ENCODE results near the gene TCF15. TPM values are rescaled to one million over a fixed set of nuclear protein-coding genes. Genes with fewer than 3 reads are reported as not detected.
A peak's percentile ranks its signal among the peaks of the same experiment; 100 is the strongest.

Gene TCF15
- total and polyA plus RNA-seq, 2 of the 13 experiments (the other 11 are each of a cell fraction or from before 2014, with no cell fraction given) = not detected

DNA sequence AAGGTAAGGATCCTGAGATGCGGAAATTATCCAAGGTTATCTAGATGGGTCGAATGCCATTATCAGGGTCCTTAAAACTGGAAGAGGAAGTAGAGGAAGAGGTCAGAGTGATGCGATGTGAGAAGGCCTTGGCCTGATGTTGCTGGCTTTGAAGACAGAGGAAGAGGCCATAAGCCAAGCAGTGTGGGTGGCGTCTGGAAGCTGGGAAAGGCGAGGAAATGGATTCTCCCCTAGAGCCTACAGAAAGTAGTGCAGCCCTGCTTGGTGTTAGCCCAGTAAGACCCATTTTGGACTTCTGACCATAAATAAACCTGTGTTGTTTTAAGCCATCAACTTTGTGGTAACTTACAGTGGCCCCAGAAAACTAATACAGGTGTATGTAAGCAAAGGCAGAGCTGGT is 40.8 kb upstream of the TCF15 start:
- Histone ChIP-seq H3K4me2 (ENCODE audit: low read depth, low read length) (no peak overlapping the region; the same call in 1 of the 2 replicates), H3K27me3 (ENCODE audit: control insufficient read depth in 1 of 2, insufficient read depth in 2 of 2, low read length in 2 of 2) (peaks cover 0 to 9% of the 10 kb centered on the region in 2 experiments; a peak in 2 of 5 replicates), H3K9ac (ENCODE audit: insufficient read depth, low read depth, low read length) (no peak overlapping the region), H3K79me2 (ENCODE audit: insufficient read depth, low read length) (peaks cover 13% of the 10 kb centered on the region), H2AFZ (ENCODE audit: low read length) (no peak overlapping the region), H3K36me3 (replicated peaks in 1 of 2; ENCODE audit: control insufficient read depth in 1 of 2, insufficient read depth in 2 of 2, low read length in 2 of 2) (peaks cover 11 to 34% of the 10 kb centered on the region in 2 experiments), H3K4me3 (replicated peaks in 1 of 3; ENCODE audit: insufficient read depth in 1 of 3, low read depth in 2 of 3, low read length in 3 of 3) (no peak overlapping the region), H3K27ac (ENCODE audit: extremely low read length, insufficient read depth, low read length) (no peak overlapping the region), H3K4me1 (ENCODE audit: insufficient read depth, low read length) (peaks cover 53% of the 10 kb centered on the region), H4K20me1 (ENCODE audit: insufficient read depth, low read length) (peaks cover 3% of the 10 kb centered on the region; the same call in 1 of the 2 replicates), H3K9me3 (ENCODE audit: low read length) (no peaks in the 10 kb centered on the region)
- BruUV-seq (replicated peaks) = no TSS peak
- 92% methylated on average over 5 of the region's 5 CpGs for WGBS (ENCODE audit: low lambda C conversion rate)
- in situ Hi-C loops (cut with HindIII; ENCODE audit: extremely low pct_ligation_motif_present, low pct_unique_long_range_greater_than_20kb) (no loop called here), intact Hi-C loops (cut with micrococcal nuclease; ENCODE audit: unreplicated experiment) (no loop called here)
- no peak for FAIRE-seq
- ChIA-PET CTCF (ENCODE audit: low intra/inter-chr PET ratio, low total read pairs) (no interaction called here), POLR2A (interaction anchor here (1.6 kb wide), 1 partner anchor 8 kb away, joined by 3 read pairs; no protein-coding TSS in a partner anchor)
- DNase-seq (ENCODE audit: low spot score) = no peak
- no peak for ATAC-seq
- TF ChIP-seq PCBP1 (IDR thresholded peaks at IDR 0.05; ENCODE audit: borderline replicate concordance, low read depth, low read length) (no peak), ZFX (CRISPR knock-in tag; IDR thresholded peaks at IDR 0.05; ENCODE audit: low read depth) (no peak), NCOA2 (CRISPR knock-in tag; IDR thresholded peaks at IDR 0.05) (no peak), EP300 (IDR thresholded peaks at IDR 0.05; ENCODE audit: low read depth in 2 of 2, low read length in 2 of 2) (no peak), EP300 (CRISPR knock-in tag; IDR thresholded peaks at IDR 0.05; ENCODE audit: borderline replicate concordance) (no peak), HHEX (CRISPR knock-in tag; IDR thresholded peaks at IDR 0.05) (no peak), BHLHE40 (IDR thresholded peaks at IDR 0.05; ENCODE audit: low read length) (0 out of 2 replicates have a peak, but pooled peaks have one; percentile 8), ZC3H4 (CRISPR knock-in tag; IDR thresholded peaks at IDR 0.05; ENCODE audit: borderline replicate concordance) (0 out of 2 replicates have a peak, but pooled peaks have one; percentile 86), POLR2AphosphoS5 (IDR thresholded peaks at IDR 0.05; ENCODE audit: low read depth, low read length) (no peak), RBFOX2 (IDR thresholded peaks at IDR 0.05; ENCODE audit: low read depth, low read length) (0 out of 2 replicates have a peak, but pooled peaks have one; percentile 9)
- TF ChIP-seq, protein P1, sequence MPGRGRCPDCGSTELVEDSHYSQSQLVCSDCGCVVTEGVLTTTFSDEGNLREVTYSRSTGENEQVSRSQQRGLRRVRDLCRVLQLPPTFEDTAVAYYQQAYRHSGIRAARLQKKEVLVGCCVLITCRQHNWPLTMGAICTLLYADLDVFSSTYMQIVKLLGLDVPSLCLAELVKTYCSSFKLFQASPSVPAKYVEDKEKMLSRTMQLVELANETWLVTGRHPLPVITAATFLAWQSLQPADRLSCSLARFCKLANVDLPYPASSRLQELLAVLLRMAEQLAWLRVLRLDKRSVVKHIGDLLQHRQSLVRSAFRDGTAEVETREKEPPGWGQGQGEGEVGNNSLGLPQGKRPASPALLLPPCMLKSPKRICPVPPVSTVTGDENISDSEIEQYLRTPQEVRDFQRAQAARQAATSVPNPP (CRISPR knock-in tag; IDR thresholded peaks at IDR 0.05) = no peak
- TF ChIP-seq, protein P2, sequence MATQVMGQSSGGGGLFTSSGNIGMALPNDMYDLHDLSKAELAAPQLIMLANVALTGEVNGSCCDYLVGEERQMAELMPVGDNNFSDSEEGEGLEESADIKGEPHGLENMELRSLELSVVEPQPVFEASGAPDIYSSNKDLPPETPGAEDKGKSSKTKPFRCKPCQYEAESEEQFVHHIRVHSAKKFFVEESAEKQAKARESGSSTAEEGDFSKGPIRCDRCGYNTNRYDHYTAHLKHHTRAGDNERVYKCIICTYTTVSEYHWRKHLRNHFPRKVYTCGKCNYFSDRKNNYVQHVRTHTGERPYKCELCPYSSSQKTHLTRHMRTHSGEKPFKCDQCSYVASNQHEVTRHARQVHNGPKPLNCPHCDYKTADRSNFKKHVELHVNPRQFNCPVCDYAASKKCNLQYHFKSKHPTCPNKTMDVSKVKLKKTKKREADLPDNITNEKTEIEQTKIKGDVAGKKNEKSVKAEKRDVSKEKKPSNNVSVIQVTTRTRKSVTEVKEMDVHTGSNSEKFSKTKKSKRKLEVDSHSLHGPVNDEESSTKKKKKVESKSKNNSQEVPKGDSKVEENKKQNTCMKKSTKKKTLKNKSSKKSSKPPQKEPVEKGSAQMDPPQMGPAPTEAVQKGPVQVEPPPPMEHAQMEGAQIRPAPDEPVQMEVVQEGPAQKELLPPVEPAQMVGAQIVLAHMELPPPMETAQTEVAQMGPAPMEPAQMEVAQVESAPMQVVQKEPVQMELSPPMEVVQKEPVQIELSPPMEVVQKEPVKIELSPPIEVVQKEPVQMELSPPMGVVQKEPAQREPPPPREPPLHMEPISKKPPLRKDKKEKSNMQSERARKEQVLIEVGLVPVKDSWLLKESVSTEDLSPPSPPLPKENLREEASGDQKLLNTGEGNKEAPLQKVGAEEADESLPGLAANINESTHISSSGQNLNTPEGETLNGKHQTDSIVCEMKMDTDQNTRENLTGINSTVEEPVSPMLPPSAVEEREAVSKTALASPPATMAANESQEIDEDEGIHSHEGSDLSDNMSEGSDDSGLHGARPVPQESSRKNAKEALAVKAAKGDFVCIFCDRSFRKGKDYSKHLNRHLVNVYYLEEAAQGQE (IDR thresholded peaks at IDR 0.05; ENCODE audit: borderline replicate concordance in 1 of 2, low read depth in 1 of 2, low read length in 2 of 2) = no peak
- TF ChIP-seq, protein P3, sequence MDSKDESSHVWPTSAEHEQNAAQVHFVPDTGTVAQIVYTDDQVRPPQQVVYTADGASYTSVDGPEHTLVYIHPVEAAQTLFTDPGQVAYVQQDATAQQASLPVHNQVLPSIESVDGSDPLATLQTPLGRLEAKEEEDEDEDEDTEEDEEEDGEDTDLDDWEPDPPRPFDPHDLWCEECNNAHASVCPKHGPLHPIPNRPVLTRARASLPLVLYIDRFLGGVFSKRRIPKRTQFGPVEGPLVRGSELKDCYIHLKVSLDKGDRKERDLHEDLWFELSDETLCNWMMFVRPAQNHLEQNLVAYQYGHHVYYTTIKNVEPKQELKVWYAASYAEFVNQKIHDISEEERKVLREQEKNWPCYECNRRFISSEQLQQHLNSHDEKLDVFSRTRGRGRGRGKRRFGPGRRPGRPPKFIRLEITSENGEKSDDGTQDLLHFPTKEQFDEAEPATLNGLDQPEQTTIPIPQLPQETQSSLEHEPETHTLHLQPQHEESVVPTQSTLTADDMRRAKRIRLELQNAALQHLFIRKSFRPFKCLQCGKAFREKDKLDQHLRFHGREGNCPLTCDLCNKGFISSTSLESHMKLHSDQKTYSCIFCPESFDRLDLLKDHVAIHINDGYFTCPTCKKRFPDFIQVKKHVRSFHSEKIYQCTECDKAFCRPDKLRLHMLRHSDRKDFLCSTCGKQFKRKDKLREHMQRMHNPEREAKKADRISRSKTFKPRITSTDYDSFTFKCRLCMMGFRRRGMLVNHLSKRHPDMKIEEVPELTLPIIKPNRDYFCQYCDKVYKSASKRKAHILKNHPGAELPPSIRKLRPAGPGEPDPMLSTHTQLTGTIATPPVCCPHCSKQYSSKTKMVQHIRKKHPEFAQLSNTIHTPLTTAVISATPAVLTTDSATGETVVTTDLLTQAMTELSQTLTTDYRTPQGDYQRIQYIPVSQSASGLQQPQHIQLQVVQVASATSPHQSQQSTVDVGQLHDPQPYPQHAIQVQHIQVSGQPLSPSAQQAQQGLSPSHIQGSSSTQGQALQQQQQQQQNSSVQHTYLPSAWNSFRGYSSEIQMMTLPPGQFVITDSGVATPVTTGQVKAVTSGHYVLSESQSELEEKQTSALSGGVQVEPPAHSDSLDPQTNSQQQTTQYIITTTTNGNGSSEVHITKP (CRISPR knock-in tag; IDR thresholded peaks at IDR 0.05; ENCODE audit: low read depth) = peak; percentile 87

Data from HepG2 (cell line).